HG02610 (cell line): ENCODE data around the gene TUBB2B.

Experiments used
- ATAC-seq: cut with Tn5 transposase; IDR thresholded peaks from one replicate; pipeline ENCODE4 v1.9.1; 2021; ENCODE audit warnings: mild to moderate bottlenecking, moderate library complexity; ENCODE audit not compliant: unreplicated experiment

TUBB2B gene

DNA sequence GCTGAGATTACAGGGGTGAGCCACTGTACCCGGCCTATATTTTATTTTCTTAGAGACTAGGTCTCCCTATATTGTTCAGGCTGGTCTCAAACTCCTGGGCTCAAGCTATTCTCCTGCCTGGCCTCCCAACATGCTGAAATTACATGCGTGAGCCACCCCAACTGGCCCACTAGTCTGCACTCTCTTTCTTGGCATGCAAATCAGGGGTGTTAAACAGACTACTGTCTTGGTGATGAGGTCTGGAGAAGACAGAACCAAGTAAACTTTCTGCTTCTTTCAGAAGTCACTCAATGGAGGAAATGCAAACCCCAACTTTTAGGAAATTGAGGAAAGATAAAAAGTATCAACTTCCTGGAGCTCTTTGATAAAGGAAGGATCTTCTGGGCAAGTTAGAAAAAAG, 8.0 kb upstream of the TUBB2B start:
- no peak for ATAC-seq

DNA sequence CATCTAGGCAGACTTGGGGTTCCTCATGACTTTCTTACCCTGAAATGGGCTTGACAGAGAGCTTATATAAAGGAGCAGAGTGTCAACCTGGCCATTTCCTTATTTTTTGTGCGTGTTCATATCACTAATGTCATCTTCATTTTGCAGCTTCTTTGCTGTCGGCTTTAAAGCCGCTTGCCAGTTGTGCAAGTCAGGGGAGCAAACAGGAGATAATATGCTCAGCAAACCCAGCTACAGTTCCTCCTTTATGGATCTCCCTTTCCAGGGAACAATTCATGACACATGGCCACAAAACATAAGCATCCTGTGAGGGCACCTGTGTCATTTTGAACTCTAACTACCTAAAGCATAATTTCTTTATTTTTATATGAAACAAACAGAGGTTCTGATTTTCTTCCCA, 6.5 kb upstream of the TUBB2B start:
- ATAC-seq: no peak

DNA sequence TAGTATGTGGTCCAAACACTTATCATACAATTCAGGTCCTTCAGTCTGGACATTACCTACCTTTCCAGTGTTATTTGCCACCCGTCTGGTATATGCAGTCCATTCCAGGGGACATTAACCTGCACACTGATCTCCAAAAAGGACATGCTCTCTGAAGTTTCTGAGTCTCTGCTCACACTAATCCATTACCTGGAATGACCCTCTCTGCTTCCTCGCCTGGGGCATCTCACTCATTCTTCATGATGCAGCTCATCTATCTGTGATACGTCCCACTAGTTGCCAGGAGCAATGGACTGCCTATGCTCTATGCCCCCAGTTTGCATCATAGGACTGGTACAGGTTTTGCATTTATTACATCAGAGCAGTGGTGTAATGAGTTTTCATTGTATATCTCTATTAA, 5.9 kb upstream of the TUBB2B start:
- no peak for ATAC-seq

DNA sequence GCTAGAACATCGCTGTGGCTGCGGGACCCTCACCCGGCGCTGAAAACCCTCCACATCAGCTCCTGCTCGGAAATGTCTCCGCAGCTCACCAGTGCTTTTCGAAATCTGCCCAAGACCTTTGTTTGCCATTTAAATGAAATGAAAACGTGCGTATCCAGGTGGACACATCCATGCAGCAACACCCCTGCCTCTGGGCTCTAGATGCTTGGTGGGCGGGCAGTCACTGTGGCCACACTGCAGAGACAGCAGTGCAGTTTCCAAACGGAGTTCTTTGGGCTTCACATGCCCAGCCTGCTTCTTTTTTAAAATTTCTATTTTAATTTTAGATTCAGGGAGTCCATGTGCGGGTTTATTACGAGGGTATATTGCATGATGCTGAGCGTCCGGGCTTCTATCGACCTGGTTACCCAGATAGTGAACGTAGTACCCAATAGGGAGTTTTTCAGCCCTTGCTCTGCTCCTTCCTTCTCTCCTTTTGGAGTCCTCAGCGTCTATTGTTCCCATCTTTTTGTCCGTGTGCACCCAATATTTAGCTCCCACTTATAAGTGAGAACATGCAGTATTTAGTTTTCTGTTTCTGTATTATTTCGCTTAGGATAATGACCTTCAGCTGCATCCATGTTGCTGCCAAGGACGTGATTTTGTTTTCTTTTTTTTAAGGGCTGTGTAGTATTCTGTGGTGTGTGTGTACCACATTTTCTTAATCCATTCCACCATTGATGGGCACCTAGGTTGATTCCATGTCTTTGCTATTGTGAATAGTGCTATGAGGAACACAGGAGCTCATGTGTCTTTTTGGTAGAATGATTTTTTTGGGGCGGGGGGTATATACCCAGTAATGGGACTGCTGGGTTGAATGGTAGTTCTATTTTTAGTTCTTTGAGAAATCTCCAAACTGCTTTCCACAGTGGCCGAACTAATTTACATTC, 4.8 kb upstream of the TUBB2B start:
- ATAC-seq: no peak

DNA sequence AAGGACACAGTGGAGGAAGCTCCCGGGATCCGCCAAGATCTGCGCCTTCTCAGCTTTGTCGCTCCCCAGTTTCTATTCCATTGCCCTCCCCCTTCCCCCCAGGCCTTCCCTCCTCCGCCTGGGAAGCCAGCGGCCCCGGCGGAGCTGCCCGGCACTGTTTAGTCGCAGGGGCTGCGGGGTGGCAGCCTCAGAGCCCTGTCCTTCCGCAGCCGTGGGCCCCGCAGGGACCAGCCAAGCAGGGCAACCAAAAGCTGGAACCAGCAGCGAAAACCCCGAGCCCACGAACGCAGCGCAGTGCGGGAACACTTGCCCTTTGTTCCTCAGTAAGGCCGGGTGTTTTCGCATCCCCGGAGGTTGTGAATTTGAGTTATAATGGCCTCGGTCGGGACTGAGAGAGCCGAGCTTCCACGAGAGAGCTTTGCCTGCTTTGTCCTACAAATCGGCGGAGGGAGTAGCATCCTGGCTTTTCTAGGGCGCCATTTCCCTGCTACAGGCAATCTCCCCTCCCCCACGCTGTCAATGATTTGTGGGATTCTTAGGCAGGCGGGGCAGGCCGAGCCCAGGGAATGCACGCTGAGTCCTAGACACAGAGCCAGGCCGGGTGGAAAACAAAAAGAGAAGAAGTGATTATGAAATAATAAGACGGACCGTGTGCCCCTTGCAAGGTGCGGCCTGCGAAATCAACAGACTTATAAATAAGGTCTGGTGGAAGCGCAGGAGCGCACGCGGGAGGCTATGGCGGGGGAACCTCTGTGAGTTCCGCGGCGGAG, 4.0 kb upstream of the TUBB2B start:
- ATAC-seq: no peak

DNA sequence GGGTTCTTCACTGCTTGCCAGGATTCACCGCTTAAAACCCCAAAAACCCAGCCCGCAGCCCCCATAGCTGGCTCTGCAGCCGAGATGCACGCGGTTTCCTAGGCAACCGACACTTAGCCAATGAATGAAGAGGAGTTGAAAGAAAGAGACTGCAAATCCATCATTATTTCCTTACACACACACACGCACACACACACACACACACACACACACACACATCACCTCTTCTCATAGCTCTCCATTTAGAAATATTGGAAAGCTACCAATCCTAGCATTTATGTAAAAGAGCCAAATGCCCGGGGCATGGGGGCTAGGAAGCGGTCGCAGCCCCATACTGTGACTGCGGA, 3.4 kb upstream of the TUBB2B start:
- no peak for ATAC-seq

DNA sequence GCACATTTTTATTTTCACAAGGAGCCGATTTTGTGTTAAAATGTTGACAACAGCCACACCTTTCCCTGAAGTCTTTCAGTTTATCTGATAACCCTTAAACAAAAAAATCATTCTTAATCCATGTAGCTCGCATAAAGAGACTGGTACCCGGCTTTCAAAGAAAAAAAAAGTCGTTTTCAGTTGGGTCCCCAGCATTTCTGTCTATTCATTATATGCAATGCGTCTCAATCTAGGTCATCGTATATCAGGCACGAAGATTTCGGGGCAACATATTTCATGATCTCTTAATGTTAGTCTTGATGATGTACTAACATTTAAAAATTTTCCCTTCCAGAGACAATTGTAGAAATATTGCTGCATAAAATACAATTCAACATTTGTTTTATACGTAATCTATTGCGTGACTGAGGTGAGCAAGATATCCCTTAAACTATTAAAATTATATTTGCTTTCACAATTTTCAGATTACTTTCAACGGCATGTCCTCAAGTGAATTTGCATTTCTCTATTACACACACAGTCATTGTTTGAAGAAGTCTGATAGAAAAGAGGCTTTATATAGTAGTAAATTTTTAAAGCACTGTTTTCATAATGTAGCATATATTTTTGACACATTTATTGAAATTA, 2.9 kb upstream of the TUBB2B start:
- no peak for ATAC-seq

DNA sequence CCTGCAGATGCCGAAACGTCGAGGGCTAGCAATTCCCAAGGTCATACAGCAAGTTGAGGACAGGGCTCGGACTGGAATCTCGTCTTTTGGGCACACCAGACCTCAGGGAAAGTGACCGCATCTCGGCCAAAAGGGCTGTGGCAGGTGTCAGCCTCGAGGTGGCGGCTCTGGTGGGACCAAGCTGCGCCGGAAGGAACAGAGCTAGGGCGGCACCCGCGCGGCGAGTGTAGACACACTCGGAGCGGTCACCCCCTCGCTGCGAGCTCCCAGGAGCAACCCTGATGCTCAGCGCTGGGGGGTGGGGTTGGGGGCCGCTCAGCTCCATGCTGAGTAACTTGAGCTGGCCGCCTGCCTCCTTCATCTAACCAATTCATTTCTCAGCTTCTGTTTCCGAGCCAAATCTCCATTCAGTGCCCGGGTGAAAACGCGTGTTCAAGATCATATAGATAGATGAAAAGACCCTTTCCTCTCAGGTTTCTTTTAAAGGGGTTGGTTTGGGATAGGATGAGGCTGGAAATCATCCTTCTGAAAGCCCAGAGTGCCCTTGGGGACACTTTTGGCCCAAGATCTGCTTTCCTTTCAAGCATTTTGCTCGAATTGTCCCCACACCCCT, 2.2 kb upstream of the TUBB2B start:
- no peak for ATAC-seq

DNA sequence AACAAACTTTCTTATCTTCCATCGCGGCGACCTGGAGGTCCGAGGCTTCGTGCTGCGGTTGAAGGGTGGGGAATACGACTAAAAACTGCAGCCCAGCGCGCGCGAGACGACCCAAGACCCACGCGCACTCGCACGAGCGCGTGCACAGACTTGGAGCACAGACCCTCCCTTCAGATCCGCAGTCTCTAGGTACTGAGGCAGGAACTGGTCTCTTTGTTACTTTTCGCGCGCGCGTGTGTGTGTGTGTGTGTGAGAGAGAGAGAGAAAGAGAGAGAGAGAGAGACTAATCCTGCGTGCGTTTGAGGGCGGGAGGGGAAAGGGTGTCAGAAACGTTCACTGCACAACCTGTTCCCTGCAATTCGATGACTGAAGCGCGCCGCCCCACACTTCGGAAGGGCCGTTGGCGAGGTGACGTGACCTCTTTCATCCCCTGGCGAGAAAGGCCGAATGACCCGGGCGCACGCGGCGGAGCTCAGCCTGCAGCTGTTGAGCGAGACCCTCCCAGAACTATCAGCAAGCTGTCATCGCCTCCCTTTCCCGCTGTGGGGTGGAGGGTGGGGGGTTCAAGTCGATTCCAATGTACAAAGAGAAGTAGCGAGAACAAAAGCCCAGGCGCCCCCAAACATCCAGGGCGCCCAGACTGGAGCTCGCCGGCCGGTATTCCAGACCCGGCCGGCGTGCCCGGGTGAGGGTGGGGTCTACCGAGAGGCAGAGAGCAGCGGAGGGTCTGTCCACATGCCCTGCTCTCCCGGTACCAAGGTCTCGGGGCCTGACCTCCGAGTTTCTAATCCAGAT, 1.5 kb upstream of the TUBB2B start:
- no peak for ATAC-seq

DNA sequence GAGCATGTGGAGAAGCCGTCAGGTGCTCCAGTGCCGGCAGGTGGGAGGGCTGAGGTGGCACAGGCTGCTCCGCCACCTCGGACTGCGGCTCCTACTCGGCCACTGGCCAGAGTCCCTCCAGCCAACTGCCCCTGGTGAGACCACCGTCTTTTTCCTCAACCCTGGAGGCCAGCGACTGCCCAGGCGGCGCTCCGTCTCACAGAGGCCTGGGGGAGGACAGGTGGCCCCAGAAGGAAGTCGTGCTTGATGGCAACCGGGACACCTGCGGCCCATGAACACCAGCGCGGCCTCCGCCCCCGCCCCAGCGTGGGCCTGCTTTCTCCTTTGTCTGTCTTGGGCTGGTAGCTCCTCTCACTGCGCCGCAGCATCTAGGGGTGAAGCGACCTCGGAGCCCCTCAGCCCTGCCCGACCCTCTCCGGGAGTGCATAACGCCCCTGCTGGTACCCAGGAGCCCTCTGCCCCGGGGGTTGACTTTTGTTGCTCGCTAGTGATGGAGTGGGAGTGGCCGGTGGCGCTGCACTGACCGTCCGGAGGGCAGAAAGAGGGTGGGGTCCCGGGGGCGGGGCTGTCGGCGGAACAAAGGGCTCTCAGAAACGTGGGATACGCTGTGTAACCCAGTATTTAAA, 706 bp upstream of the TUBB2B start:
- no peak for ATAC-seq

DNA sequence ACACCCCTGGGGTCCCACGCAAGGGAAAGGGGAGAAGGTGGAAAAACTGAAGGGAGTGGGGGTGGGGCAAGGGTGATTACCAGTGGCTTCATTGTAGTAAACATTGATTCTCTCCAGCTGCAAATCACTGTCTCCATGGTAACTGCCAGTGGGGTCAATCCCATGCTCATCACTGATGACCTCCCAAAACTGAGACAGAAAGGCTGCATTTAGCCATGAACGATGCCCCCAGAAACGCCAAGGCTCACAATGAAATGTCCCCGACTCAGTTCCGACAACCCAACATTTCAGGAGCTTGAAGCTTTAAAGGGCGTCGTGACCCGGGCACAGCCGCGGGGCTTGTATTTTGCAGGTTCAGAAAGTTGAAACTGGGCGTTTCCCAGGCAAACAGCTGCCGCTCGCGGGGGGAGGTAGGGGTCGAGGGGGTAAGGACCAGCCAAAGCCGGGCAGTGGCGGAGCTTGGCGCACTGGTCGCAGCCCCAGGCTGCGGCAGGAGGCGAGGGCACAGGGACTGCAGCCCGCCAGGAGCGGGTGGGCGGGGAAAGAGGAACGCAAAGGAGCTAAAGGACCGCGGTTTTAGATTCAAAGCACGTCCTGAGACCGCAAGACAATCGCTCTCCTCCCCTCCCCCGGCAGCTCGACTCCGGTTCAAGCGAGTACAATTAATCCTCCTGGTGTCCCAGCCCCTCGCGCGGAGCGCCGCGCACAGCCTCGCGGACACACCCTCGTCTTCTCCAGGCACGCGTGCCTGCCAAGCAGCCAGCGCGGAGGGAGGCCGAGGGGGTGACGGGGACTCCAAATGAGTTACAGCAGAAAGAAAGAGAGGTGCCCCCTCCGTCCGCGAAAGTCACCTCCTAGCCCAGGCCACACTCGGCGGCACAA, 731 bp downstream of the TUBB2B start:
- no peak for ATAC-seq

DNA sequence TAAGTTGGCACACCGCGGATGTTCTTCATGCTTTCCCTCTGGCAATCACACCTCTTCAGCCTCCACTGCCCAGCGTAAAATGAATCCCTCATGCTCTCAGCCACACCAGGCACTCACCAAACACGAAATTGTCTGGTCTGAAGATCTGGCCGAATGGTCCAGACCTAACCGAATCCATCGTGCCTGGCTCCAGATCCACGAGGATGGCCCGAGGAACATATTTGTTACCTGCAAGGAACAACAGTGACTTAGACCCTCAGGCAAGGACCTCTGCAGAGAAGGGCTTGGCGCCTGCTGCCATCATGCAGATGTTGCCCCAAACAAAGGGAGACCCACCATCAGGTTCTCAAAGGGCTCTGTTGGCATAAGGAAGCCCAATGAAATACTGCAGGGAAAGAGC, 1.4 kb downstream of the TUBB2B start:
- ATAC-seq: no peak

DNA sequence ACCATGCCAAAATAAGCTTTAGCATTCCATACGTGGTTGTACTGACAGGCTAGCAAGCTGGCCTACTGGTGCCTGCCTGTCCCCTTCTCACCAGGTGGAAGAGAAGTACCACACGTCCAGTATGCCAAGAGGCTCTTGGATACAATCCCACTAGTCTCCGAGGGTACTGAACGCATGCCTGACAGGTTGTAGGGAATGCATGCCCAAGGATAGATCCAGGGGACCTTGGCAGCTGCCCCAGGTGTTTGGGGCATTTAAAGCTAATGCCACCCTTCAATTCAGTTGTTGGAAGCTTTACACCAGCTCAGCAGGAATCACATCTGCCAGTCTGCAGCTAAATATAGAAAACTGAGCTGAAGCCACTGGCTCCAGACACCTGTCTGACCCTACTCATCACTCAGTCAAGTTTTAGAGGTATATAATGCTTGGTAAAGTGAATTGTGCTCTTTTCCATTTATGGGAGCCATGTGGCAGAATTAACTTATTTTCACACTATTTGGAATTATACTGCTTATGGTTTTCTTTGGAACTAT, 4.9 kb downstream of the TUBB2B start:
- ATAC-seq: no peak

DNA sequence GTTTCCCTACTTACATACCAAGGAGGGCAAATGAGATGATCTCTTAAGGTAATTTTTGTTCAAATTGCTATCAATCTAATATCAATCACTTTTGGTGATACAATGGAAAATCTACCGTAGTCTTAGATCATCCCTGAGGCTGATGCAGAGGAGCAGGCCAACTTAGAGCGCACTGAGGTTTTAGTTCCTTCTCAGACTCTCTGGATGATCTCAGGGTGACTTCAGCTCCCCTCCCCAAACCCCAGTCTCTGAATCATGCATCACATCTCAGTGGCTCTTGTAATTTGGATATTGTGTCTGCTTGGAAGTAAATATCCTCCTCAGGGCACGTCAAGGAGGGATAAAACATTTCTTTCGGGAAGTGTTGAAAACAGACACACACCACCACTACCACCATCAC, 5.9 kb downstream of the TUBB2B start:
- no peak for ATAC-seq

DNA sequence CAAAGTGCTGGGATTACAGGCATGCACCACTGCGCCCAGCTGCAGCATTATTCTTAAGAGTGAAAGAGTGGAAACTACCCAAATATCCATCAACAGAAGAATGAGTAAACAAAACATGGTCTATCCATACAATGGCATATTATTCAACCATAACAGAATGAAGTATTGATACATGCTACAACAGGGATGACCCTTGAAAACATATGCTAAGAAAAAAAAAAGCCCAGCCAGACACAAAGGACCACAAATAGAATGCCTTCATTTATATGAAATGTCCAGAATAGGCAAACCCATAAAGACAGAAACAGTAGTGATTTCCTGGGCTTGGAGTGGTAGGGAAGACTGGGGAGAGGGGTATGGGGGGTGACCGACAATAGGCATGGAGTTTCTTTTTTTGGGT, 7.1 kb downstream of the TUBB2B start:
- ATAC-seq: no peak

DNA sequence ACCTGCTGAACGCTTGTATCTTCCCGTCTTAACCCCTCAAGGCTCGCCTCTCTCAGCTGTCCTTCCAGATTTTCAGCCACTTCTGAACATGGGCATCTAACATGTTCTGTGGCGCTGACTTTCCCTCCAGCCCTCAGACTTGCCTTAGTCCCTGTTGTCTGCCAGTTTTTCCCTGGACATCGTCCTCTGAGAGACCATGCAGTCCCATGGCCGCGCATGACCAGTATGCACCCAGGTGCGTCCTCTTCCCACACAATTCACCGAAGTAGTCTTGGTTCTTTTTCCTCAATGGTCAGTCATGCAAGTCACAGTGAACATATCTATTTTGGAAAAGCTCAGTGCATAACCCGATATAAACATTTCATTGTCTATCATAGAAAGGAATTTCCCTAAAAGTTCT, 9.2 kb downstream of the TUBB2B start:
- ATAC-seq: no peak

DNA sequence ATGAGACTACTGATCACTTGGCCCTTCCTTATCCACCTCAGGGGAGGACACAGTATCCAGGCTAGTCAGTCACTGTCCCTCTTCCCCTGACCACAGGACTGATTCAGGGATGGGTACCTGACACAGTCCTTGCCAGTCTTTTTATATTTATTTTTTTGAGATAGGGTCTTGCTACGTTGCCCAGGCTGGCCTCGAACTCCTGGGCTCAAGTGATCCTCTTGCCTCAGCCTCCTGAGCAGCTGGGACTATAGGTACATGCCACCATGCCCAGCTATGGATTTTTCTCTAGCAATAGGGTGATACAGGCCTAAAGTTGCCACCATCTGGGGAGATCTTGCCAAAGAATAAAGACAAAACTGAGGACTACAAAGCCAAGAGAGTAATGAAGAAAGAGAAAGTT, 10.2 kb downstream of the TUBB2B start:
- ATAC-seq: no peak

DNA sequence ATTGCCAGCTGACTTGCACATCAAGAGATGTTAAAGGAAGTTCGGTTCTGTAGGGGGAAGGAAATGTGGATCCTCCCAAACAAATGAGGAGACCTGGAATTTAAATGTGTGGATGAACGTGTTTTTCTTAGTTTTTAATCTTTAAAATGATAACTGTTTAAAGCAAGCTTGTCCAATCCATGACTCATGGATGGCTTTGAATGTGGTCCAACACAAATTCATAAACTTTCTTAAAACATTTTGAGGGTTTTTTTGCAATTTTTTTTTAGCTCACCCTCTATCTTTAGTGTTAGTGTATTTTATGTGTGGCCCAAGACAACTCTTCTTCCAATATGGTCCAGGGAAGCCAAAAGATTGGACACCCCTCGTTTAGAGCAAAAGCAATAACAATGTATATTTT, 12.6 kb downstream of the TUBB2B start:
- ATAC-seq: no peak

DNA sequence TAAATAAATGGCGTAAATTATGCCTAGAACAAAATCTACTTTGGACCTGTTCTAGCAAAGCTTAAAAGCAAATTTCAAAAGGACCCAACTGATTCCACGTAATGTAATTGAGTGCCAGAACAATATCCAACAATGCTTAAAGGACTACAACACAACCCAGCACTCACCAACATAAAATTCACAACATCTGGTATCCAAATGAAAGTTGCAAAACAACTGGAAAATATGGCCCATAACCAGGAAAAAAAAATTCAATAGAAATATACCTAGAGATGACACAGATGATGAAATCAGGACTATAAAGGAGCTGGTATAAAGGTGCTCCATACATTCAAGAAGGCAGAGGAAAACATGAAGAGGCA, 14.1 kb downstream of the TUBB2B start:
- no peak for ATAC-seq
